SU-DHL-6 (cell line): ENCODE data around the gene ABCC2.

ENCODE experiments used
- H2AFZ ChIP-seq: fragments of 200-600 bp; sonication (generic); 2 replicates; pipeline ENCODE4 v1.6.1; 2014; ENCODE audit warnings: low read depth, mild to moderate bottlenecking, moderate library complexity, mixed read lengths, antibody characterized with exemption, low read length; ENCODE audit not compliant: severe bottlenecking
- H3F3A ChIP-seq: fragments of 200-600 bp; shearing (Covaris generic); 2 replicates; pipeline ENCODE4 v1.6.0; 2016; ENCODE audit warnings: antibody characterized with exemption, mild to moderate bottlenecking; ENCODE audit not compliant: insufficient read depth
- H3K27ac ChIP-seq: fragments of 200-600 bp; sonication (generic); 2 replicates; pipeline ENCODE4 v1.5.1; 2016; ENCODE audit warnings: low read depth, mild to moderate bottlenecking, low read length, moderate library complexity, mixed read lengths
- H3K27me3 ChIP-seq: fragments of 200-600 bp; sonication (generic), shearing (Covaris generic); 2 replicates; pipeline ENCODE4 v1.6.0; 2014; ENCODE audit warnings: mild to moderate bottlenecking, low read length
- H3K36me3 ChIP-seq: fragments of 200-600 bp; sonication (generic); 2 replicates; pipeline ENCODE4 v1.6.1; 2014; ENCODE audit warnings: mild to moderate bottlenecking, low read length, mixed read lengths
- H3K4me2 ChIP-seq: fragments of 300-600, 200-600 bp; shearing (Covaris generic), sonication (generic); 2 replicates; pipeline ENCODE4 v1.6.0; 2014; ENCODE audit warnings: low read length, low read depth, mild to moderate bottlenecking; ENCODE audit not compliant: poor library complexity, severe bottlenecking
- H3K4me3 ChIP-seq: fragments of 200-600 bp; sonication (generic); 2 replicates; pipeline ENCODE4 v1.5.1; 2014; ENCODE audit warnings: antibody characterized with exemption, low read length, mild to moderate bottlenecking, mixed read lengths; ENCODE audit not compliant: insufficient read depth, poor library complexity, severe bottlenecking
- H3K79me2 ChIP-seq: fragments of 200-600 bp; sonication (generic); 2 replicates; pipeline ENCODE4 v1.6.1; 2014; ENCODE audit warnings: mild to moderate bottlenecking, low read length, moderate library complexity; ENCODE audit not compliant: insufficient read depth
- H3K9ac ChIP-seq: fragments of 200-600 bp; sonication (generic); 2 replicates; pipeline ENCODE4 v1.7.0; 2014; ENCODE audit warnings: mild to moderate bottlenecking, low read length
- H3K9me2 ChIP-seq: fragments of 200-600 bp; sonication (generic); replicated peaks from 2 replicates; pipeline ENCODE4 v1.6.1; 2014; ENCODE audit warnings: low read length; ENCODE audit not compliant: insufficient read depth
- H3K9me3 ChIP-seq: fragments of 200-600 bp; sonication (generic); 2 replicates; pipeline ENCODE4 v1.6.1; 2014; ENCODE audit warnings: low read length, mixed read lengths; ENCODE audit not compliant: insufficient read depth
- H4K20me1 ChIP-seq: fragments of 200-600 bp; sonication (generic); 2 replicates; pipeline ENCODE4 v1.6.1; 2014; ENCODE audit warnings: low read depth, mild to moderate bottlenecking, antibody characterized with exemption, low read length, moderate library complexity, mixed read lengths
- EZH2phosphoT487 ChIP-seq: fragments of 200-600 bp; sonication (generic), shearing (Covaris generic); conservative IDR thresholded peaks from 2 replicates; pipeline ENCODE4 v1.6.1; 2018; ENCODE audit warnings: mild to moderate bottlenecking, antibody characterized with exemption, low read length, moderate library complexity, mixed read lengths
- TF ChIP-seq, protein P1 (sequence below): fragments of 200-600 bp; sonication (generic); IDR thresholded peaks from one replicate; pipeline ENCODE4 v1.5.1; 2017; ENCODE audit warnings: antibody characterized with exemption, mild to moderate bottlenecking, low read length, moderate library complexity; ENCODE audit not compliant: insufficient read depth, poor library complexity, severe bottlenecking

Gene ABCC2

DNA sequence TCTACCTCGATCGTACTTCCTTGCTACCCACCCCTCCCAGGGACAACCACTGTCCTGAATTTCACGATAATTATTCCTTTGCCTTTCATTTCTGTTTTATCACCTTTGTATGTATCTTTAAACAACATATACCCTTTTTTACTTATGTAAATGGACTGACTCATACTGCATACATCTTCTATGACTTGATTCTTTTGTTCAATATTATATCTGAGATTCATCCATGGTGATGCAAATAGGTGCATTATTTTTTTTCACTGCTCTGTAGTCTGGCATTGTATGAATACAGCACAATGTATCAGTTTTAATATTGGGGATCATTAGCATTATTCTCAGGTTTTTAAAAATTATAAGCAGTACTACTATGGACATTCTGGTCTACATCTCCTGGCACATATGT is 69.4 kb downstream of the ABCC2 start:
- Histone ChIP-seq H3K9ac (no peak overlapping the region), H3K79me2 (no peaks in the 10 kb centered on the region), H3K36me3 (no peaks in the 10 kb centered on the region), H3K4me2 (no peak overlapping the region), H3K27ac (no peak overlapping the region), H3K9me3 (no peaks in the 10 kb centered on the region), H3K27me3 (no peaks in the 10 kb centered on the region), H2AFZ (no peak overlapping the region), H3K4me3 (no peak overlapping the region), H3F3A (no peaks in the 10 kb centered on the region), H4K20me1 (no peaks in the 10 kb centered on the region), H3K9me2 (no peaks in the 10 kb centered on the region)
- no peak for TF ChIP-seq EZH2phosphoT487
- TF ChIP-seq, protein P1, sequence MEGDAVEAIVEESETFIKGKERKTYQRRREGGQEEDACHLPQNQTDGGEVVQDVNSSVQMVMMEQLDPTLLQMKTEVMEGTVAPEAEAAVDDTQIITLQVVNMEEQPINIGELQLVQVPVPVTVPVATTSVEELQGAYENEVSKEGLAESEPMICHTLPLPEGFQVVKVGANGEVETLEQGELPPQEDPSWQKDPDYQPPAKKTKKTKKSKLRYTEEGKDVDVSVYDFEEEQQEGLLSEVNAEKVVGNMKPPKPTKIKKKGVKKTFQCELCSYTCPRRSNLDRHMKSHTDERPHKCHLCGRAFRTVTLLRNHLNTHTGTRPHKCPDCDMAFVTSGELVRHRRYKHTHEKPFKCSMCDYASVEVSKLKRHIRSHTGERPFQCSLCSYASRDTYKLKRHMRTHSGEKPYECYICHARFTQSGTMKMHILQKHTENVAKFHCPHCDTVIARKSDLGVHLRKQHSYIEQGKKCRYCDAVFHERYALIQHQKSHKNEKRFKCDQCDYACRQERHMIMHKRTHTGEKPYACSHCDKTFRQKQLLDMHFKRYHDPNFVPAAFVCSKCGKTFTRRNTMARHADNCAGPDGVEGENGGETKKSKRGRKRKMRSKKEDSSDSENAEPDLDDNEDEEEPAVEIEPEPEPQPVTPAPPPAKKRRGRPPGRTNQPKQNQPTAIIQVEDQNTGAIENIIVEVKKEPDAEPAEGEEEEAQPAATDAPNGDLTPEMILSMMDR, result no peak

DNA sequence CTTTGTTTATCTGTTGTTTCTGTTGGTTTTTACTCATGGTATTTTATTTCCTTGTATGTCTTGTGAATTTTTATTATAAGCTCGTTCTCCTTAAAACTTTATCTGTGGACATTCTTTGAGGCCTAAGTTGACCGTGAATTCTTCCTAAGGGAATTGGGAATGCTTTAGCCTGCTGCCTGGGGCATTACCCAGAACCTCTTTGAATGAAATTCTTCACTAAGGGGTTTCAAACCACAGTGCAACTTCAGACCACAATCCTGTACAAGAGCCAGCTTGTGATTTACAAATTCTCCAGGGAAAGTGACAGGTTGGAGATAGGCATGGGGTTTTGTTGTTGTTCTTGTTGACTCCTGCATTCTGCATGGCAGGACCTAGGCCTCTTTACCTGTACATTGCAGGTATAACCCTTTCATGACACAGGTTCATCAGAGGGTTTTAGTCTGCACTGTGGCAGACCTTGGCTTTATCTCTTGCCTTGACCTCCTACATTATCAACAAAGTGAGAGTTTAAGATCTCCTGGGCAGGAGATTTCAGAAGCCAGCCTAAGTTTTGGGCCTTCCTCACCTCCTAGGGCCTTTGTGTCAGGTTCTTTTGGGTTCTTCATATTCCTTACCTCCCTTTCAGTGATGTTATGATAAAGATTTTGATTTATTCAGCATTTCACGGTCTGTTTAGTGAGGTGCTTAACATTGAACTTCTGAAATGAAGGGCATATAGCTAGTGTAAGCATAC is 70.2 kb downstream of the ABCC2 start:
- Histone ChIP-seq H3K27me3 (no peaks in the 10 kb centered on the region), H3F3A (no peaks in the 10 kb centered on the region), H3K27ac (no peak overlapping the region), H2AFZ (no peak overlapping the region), H3K4me2 (no peak overlapping the region), H3K4me3 (no peak overlapping the region), H3K36me3 (no peaks in the 10 kb centered on the region), H3K9ac (no peak overlapping the region), H3K79me2 (no peaks in the 10 kb centered on the region), H4K20me1 (no peaks in the 10 kb centered on the region), H3K9me2 (no peaks in the 10 kb centered on the region), H3K9me3 (no peaks in the 10 kb centered on the region)
- TF ChIP-seq, protein P1, result no peak
- no peak for TF ChIP-seq EZH2phosphoT487

DNA sequence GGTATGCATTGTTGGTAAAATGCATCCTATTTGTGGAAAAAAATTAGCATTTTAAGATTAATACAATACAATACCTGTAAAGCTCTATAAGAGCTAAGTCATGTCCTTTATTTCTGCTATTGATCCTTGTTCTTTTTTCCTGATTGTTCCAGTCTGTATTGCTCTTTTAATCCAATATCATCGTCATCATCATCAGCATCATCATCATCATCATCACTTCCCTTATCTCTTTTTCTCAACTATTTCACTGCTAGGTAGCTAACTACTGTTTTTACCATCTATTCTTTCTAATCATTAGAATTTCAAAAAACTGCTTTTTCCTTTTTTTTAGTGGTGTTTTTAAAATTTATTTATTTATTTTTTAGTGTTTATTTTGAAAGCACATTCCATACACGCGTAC is 71.2 kb downstream of the ABCC2 start:
- no peaks in the 10 kb centered on the region for H3K27me3 ChIP-seq
- H3K9ac ChIP-seq, result no peak overlapping the region
- TF ChIP-seq, protein P1, result no peak
- no peak for TF ChIP-seq EZH2phosphoT487
- H3K79me2 ChIP-seq, result no peaks in the 10 kb centered on the region
- no peaks in the 10 kb centered on the region for H3K36me3 ChIP-seq
- H3F3A ChIP-seq, result no peaks in the 10 kb centered on the region
- no peak overlapping the region for H3K4me2 ChIP-seq
- no peak overlapping the region for H3K27ac ChIP-seq
- H4K20me1 ChIP-seq, result no peaks in the 10 kb centered on the region
- H3K9me2 ChIP-seq, result no peaks in the 10 kb centered on the region
- H3K4me3 ChIP-seq, result no peak overlapping the region
- H2AFZ ChIP-seq, result no peak overlapping the region
- H3K9me3 ChIP-seq, result no peaks in the 10 kb centered on the region
